SHP77 treated with DMSO at 0.1 percent for 48 hours (cell line): ENCODE measurements around the gene SUFU.
A peak's percentile ranks its signal among the peaks of the same experiment; 100 is the strongest.

Experiments
- DNase-seq: peaks from one replicate; lab custom pipeline; 2025; lab: John Stamatoyannopoulos, UW

Gene SUFU

DNA sequence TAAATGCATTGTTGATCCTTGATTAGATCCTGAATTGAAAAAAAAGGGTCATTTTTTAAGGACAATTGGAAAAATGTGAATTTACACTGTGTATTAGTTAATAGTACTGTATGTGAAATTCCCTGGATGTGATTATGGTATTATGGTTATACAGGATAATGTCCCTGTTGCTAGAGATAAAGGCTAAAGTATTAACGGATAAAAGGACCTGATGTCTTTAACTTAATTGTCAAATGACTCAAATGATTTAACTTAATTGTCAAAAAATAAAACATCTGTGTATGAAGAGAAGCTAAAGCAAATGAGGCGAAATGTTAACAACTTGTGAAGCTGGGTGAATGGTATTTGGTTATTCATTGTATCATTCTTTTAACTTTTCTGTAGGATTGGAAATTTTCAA is 48.8 kb downstream of the SUFU start:
- no peak for DNase-seq

DNA sequence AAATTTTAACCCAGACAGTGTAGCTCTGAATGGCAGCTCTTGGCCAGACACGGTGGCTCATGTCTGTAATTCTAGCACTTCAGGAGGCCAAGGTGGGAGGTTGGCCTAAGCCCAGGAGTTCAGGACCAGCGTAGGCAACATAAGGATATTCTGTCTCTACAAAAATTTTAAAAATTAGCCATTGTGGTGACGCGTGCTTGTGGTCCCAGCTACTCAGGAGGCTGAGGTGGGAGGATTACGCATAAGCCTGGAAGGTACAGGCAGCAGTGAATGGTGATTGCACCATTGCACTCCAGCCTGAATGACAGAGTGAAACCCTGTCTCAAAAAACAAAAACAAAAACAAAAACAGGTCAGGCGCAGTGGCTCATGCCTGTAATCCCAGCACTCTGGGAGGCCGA is 50.0 kb downstream of the SUFU start:
- no peak for DNase-seq

DNA sequence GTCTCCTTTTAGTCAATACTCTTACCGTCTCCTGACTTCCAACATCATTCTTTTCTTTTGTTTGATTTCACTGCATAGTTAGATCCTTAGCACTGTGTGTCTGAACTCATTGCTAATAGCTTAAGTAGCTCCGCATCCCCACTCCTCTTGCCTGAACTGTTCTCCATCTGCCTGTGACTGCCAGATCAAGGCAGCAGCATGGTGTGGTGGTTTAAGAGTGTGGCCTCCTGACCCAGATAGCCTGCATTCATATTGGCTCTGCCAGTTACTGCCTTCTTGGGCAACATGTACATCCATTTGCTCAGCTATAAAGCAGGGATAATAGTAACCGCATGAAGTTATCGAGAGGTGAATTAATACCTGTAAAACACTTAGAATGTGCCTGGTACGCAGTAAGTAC is 50.8 kb downstream of the SUFU start:
- no peak for DNase-seq

DNA sequence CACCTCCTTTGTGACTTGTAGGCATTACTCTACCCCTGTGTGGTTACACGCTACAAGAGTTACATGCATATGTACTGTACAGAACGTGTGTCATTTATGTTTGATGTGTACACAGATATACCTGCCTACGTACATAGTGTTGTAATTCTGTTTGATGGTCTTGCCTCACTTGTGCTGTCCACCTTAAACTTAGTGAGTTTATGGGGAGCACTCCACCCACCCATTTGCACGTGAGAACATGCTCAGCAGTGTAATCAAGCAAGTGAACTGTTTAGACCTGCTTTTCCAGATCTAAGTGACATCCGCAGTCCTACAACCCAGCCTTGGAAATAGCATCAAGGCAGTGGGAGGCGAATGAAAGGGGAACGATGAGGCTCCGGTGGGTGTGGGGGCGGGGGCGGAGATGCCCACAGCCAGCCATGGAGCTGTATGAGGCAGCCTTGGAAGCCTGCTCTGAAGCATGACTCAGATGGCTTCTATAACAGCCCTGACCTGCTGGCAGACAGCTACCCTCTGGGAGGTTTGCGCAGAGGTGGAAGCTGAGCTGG is 52.1 kb downstream of the SUFU start:
- DNase-seq = no peak

DNA sequence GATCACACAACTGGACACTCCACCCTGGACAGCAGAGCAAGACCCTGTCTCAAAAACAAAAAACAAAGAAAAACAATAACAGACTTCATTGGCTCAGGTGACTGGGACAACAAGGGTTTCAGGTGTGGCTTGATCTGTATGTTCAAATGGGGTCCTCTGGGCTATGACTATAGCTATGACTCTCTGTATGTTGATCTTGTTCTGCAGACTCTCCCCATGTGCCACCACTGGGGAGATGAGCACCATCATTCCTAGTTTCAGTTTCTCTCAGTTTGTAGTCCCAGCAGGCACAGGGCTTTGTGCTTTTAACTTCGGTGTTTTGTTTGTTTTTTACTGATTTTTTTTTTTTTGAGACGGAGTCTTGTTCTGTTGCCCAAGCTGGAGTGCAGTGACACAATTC is 53.8 kb downstream of the SUFU start:
- DNase-seq = no peak

DNA sequence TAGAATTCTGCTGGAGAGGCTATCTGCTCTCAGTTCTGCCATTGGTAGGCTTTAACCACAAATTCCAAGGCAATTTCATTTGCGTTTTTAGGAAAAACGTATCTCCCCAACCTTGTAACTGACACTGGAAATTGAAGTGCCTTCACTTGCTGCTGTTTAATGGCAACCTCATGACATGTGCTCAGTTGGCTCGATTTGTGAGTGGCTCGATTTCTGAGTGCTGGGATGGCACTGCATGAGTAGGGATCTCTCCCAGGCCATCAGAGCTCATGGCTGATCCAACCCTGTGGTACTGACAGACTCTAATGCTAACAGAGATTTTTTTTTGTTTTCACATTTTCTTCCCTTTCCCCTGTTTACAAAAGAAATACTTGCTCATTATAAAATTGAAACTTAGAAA is 56.0 kb downstream of the SUFU start:
- DNase-seq = no peak

DNA sequence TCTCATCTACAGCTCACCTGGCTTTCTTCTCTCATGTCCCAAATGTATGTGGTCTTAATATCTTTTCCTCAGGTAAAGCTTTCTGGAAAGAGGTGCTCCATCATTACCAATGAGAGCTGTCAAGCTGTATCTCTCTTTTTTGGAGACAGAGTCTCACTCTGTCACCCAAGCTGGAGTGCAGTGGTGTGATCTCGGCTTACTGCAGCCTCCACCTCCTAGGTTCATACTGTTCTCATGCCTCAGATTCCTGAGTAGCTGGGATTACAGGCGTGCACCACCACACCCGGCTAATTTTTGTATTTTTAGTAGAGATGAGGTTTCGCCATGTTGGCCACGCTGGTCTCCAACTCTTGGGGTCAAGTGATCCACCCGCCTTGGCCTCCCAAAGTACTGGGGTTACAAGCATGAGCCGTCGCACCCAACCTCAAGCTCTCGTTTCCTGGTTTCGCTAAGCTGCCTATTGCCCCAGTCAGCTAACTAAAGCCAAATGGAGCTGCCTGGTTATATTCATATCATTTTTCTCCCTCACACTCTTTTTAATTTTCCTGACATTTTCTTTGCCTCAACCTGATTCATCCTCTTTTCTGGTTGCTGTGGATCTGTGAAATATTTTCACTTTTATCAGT is 60.5 kb downstream of the SUFU start:
- no peak for DNase-seq

DNA sequence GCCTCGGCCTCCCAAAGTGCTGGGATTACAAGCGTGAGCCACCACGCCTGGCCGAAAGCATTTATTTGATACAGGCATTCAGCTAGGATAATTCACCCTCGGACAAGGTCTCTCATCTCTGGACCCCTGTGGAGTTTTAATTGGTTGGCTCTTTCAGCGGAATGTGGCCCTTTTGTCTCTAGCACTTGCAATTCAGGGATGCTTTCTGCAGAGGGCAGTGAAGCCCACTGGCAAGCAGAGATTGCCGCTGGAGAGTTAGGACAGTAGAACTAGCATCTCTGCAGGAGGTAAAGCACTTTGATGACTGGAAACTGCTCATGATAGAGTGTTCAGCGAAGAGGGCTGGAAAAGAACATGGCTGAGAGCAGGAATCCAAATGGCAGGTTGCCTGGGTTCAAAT is 62.0 kb downstream of the SUFU start:
- no peak for DNase-seq

DNA sequence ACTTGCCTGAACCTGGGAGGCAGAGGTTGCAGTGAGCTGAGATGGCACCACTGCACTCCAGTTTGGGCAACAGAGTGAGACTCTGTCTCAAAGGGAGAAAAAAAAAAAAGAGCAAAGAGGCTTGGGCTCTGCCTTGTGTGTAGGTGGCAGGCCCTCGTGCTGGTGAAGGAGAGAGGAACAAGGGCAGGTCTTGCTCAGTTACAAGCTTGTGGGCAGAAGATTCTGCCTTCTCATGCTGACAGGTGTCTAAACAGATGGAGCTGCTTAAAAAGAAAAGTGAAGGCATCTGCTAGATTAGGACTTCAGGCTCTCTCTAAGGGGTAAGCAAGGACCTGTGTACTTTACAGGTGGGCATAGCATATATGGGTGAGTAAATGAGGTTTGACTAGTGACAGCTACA is 75.0 kb downstream of the SUFU start:
- no peak for DNase-seq

DNA sequence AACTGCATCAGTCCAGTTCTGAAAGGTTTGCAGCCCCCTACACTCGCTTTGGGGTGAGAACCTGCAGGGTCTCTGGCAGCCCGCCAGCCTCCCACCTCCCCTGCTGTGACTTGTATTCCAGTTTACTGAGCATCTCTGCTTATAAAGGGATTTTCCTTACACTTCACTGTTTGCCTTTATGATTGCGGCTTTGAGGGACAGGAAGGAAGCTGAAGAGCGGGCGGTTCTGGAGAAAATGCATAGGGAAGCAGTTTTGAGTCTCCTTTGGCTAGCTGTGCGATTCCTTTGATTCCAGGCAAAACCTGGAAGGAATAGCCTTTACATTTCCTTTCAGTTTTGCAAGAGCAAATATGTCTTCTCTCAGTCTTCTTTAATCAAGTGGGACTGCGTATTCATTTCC is 75.6 kb downstream of the SUFU start:
- DNase-seq = no peak

DNA sequence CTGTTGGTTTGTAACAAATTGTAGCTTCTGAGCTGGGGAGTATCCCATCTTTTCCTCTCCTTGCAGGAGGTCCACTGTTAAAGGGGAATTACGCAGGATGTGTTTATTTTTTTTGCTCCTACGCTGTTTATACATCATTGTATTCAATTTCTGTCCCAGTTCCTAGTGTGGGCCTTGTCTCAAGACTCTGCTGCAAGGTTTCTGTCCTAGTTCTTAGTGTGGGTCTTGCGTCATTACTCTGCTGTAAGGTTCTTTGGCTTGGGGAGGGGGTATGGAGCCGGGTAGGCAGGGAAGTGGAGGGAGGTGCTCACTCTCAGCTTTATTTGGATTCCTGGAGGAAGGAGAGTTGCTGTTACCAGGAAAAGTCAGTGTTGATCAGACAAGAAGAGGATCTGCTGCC is 76.5 kb downstream of the SUFU start:
- no peak for DNase-seq

DNA sequence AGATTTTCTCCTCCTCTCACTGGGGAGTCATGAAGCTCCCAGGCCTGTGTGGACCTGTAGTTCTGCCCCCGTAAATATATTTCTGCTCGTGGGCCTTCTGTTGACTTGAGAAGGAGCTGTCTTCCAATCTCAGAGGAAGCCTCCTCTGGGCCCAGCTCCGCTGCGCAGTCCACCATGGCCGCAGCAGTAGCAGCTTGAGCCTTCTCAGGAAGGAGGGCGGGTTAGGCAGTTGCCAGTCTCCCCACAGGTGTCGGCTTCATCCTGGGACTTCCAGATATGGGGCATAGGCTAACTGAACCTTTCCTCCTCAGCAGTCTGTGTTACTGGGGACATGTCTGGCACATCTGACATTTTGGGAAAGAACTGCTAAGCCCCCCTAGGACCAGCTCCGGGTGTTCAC is 77.6 kb downstream of the SUFU start:
- DNase-seq = no peak

DNA sequence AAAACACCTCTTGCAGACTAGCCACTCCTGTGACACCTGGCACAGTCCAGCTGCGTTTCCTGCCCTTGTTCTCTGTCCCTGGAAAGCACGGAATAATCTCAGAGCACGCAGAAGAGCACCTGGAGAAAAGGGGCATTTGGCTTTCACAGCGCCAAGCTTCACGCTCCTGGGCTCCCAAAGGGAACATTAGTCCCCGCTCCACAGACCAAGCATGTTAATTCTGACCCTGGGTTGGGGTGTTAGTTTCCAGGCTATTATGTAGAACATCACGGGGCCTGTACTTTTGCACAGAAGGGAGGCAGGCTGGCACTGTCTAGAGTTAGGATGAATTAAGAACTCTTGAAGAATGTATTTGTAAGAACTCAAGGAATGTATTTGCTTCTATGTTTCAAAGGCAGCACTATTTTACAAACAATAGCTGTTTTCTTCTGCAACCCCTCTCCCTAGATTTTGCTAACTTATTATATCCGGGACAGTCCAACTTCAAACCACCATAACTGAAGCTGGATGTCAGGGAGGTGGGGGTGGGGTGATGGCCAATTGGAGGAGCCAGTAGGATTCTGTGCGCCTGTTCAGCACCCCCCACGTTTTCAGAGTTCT is 78.3 kb downstream of the SUFU start:
- DNase-seq = no peak

DNA sequence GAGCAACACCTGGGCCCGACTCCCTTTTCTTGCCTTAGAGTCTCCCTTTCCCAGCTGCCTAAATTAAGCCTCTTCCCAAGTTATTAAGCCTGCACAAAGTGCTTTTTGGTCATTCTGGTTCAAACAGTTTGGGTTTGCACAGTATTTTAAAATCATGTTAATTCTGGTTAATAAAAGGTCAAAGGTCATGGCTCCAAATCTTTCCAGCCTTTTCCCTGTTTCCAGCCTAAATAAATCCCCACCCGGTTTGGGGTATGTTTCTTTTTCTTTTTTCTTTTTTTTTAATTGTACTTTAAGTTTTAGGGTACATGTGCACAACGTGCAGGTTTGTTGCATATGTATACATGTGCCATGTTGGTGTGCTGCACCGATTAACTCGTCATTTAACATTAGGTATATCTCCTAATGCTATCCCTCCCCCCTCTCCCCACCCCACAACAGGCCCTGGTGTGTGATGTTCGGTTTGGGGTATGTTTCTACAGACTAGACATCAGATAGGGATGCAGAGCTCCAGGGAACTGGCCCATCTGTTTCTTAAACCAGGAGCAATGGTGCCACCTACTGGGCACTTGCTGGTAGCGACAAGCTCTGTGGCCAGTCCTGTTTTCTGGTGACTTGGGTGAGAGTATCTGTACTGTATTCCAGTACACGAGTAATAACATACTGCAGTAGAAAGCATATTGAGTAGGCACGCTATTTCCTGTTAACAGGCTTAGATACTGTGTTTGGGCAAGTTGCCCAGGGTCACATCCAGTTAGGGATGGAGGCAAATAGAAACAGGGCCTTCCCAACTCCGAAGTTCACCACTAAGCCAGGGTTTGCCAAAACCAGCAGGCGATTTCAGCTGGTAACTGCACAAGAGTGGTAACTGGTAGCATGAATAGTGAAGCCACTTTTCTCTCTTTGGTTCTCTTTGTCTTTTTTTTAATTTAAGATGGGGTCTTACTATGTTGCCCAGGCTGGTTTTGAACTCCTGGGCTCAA is 80.0 kb downstream of the SUFU start:
- DNase-seq = peak; percentile 71

DNA sequence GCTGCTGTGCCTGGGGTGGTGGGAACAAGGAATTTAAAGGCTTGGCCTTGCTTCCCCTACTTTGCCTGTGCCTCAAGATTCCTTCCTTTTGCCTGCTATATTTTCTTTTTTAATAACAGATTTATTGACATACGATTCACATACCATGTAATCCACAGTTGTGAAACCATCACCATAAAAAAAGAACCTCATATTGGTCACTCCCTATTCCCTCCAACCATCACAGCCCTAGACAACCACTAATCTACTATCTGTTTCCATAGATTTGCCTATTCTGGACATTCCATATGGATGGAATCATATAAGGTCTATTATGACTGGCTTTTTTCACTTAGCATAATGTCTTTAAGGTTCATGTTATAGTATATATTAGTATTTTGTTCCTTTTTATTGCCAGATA is 81.3 kb downstream of the SUFU start:
- DNase-seq = no peak

DNA sequence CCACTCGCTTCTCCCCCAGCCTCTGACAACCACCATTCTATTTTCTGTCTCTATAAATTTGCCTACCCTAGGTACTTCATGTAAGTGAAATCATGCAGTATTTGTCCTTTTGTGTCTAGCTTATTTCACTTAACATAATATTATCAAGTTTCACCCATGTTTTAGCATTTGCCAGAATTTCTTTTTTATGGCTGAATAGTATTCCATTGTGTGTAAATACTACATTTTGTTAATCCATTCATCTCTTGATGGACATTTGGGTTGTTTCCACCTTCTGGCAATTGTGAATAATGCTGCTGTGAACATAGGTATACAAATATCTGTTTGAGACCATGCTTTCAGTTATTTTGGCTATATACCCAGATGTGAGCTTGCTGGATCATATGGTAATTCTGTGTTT is 83.1 kb downstream of the SUFU start:
- no peak for DNase-seq

DNA sequence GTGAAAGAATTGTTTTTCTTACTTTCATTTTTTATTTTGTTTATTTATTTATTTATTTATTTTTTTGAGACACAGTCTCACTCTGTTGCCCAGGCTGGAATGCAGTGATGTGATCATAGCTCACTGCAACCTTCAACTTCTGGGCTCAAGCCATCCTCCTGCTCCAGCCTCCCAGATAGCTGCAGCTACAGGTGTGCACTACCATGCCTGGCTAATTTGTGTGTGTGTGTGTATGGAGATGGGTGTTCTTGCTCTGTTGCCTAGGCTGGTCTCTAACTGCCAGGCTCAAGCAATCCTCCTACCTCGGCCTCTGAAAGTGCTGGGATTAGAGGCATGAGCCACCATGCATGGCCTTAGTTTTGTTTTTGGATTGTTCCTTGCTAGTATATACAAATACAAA is 85.1 kb downstream of the SUFU start:
- DNase-seq = no peak

DNA sequence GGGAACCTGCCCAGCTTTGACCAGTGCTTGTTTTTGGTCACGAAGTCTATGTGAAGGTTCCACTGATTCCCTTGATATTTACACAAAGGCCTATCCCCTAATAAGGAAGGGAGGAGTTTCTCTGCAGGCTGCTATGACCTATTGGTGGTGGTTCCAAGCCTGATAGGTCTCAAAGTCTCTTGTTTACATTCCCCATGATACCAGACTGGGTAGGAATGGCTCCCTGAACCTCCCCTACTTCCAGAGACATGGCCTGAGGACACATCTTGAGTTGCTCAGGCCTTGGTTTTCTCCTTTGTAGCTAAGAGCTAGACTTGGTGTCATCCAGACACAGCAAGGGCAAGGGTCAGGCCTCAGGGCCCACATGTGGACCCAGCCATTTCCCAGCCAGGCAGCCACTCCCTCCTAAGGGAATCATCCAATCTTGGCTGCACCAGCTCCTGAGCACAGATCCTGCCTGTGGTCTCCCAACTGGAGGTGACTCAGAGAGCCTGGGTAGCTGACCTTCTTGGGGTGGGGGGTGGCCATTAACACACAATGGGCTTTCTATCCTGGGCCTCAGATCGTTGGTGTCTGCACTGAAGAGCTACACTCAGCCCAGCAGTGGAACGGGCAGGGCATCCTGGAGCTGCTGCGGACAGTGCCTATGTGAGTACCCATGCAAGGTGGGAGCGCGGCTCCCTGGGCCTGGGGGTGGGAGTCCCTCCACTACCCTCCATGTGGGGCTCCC is 89.5 kb downstream of the SUFU start:
- no peak for DNase-seq

DNA sequence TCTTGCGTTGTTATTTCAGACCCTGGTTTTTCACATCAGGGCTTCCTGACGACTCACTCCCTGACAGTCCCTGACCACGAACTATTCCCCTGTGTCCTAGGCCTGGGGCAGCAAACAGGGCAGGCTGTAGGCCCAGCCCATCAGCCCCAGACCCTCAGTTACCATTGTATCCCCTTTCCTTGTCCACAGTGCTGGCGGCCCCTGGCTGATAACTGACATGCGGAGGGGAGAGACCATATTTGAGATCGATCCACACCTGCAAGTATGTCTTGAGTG is 90.0 kb downstream of the SUFU start:
- no peak for DNase-seq

DNA sequence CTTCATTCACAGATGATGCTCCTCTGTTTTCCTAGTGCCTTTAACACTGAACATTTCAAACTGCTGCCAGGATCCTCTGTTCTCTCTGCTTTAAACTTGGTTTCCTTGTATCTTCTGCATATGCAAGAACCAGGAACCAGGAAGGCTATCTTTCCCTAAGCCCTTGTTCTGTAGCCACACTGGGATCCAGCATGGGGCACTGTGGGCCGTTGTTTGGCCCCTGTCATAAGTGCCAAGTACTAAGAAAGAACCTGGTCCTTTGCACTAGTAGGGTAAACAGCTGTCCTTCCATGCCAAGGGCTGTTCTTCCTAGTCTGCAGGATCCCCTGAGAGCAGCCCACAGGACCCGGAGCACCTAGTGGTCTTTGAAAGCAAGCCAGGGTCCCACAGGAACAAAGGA is 91.5 kb downstream of the SUFU start:
- no peak for DNase-seq

DNA sequence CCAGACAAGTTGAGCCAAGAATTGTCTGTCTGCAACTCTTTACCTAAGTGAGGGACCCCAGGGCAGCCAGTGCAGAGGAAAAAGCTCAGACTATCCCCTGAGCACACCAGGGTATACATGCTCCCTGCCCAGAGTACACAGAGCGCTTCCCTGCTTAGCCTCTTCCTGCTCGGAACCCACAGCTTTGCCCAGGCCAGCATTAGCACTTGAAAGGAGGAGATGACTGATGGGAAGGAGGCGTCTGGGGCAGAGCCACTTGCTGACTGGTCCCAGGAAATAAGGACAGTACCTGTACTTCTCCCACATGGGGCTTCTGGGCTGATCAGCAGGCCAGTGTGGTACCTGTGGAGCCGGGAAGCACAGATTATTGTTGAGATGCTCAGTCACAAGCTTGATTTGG is 92.1 kb downstream of the SUFU start:
- no peak for DNase-seq

DNA sequence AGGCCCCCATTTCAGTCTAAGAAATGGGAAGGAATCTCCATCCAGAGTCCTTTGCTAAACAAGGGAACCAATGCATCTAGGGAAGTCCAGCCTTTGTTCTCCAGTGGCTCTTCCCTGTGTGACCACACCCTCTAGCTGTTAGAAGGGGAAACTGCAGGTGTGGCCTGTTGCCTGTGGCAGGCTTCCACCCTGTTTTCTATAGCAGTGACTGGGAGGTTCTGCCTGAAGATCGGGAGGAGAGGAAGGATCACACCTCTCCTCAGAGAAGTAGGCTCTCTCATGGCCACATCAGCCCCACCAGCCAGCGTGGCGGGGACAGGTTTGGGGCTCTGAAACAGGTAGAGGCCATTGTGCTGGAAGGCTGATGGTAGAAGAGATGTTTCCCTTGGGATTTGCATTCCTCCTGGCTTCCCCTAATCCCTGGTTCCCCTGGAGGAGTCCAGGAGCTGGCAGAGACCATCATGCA is 92.8 kb downstream of the SUFU start:
- DNase-seq = no peak
